HEK293T (cell line): ENCODE results near the gene ELL3.

Experiments used
- ARNT ChIP-seq: fragments of 450-650 bp; IDR thresholded peaks from 2 replicates; pipeline ENCODE4 v1.6.1; 2017; ENCODE audit warnings: mild to moderate bottlenecking
- ELF4 ChIP-seq: fragments of 450-650 bp; IDR thresholded peaks from 2 replicates; pipeline ENCODE4 v1.6.1; 2017; ENCODE audit warnings: antibody characterized with exemption
- FOXM1 ChIP-seq: fragments of 450-650 bp; IDR thresholded peaks from 2 replicates; pipeline ENCODE4 v1.6.1; 2017; ENCODE audit warnings: mild to moderate bottlenecking, borderline replicate concordance
- HDGF ChIP-seq: fragments of 450-650 bp; IDR thresholded peaks from 2 replicates; pipeline ENCODE4 v1.6.1; 2017; ENCODE audit warnings: antibody characterized with exemption, borderline replicate concordance
- SP1 ChIP-seq: fragments of 450-650 bp; IDR thresholded peaks from 2 replicates; pipeline ENCODE4 v1.6.1; 2017

GRCh38 chr15:43800286-43801141 lies 23.7 kb upstream of the ELL3 start, which contains the start of gene HYPK:
- TF ChIP-seq ARNT (no peak), SP1 (no peak), ELF4 (peak; percentile 46; the same call in 1 of the 2 replicates), HDGF (no peak), FOXM1 (no peak)
